GM23338 (cell line): ENCODE results near the gene ACSF3. TPM values are rescaled to one million over a fixed set of nuclear protein-coding genes. Genes with fewer than 3 reads are reported as not detected.

Source experiments
- ATAC-seq: fragments of 200-7000 bp; cut with Tn5 transposase; 3 replicates; pipeline ENCODE4 v1.9.1; 2020
- DNase-seq: peaks from one replicate; pipeline ENCODE4 v3.0.0-alpha.2; 2015; ENCODE audit warnings: low spot score
- H2AFZ ChIP-seq: fragments of 200-600 bp; sonication (generic); 2 replicates; pipeline ENCODE4 v1.8.0; 2016; ENCODE audit warnings: antibody characterized with exemption, mild to moderate bottlenecking, moderate library complexity
- H3F3A ChIP-seq: fragments of 200-600 bp; sonication (generic); replicated peaks from 2 replicates; pipeline ENCODE4 v1.8.0; 2017; ENCODE audit warnings: antibody characterized with exemption, mixed run types, low read depth
- H3K27ac ChIP-seq: fragments of 200-600 bp; sonication (generic); 2 replicates; pipeline ENCODE4 v1.6.1; 2016; ENCODE audit warnings: low read depth
- H3K27me3 ChIP-seq: fragments of 200-600 bp; sonication (generic); 2 replicates; pipeline ENCODE4 v1.8.0; 2016; ENCODE audit warnings: mild to moderate bottlenecking, mixed run types, moderate library complexity; ENCODE audit not compliant: insufficient read depth
- H3K36me3 ChIP-seq: fragments of 200-600 bp; sonication (generic); 2 replicates; pipeline ENCODE4 v1.8.0; 2016; ENCODE audit warnings: mild to moderate bottlenecking; ENCODE audit not compliant: insufficient read depth
- H3K4me1 ChIP-seq: fragments of 200-600 bp; sonication (generic); 2 replicates; pipeline ENCODE4 v1.8.0; 2016; ENCODE audit warnings: mild to moderate bottlenecking, moderate library complexity; ENCODE audit not compliant: insufficient read depth
- H3K4me2 ChIP-seq: fragments of 200-600 bp; sonication (generic); 2 replicates; pipeline ENCODE4 v1.7.1; 2017; ENCODE audit warnings: mixed run types
- H3K4me3 ChIP-seq: fragments of 200-600 bp; sonication (generic); 2 replicates; pipeline ENCODE4 v1.6.1; 2016; ENCODE audit warnings: mixed run types
- H3K79me2 ChIP-seq: fragments of 200-600 bp; sonication (generic); replicated peaks from 2 replicates; pipeline ENCODE4 v1.8.0; 2017; ENCODE audit warnings: mild to moderate bottlenecking; ENCODE audit not compliant: insufficient read depth
- H3K9me2 ChIP-seq: fragments of 200-600 bp; sonication (generic); 2 replicates; pipeline ENCODE4 v1.8.0; 2017; ENCODE audit not compliant: insufficient read depth
- H4K20me1 ChIP-seq: fragments of 200-600 bp; sonication (generic); replicated peaks from 2 replicates; pipeline ENCODE4 v1.8.0; 2017; ENCODE audit warnings: mild to moderate bottlenecking; ENCODE audit not compliant: insufficient read depth
- H3K27ac Mint-ChIP-seq: 2 replicates; pipeline ENCODE4 v1.8.0; 2020; ENCODE audit warnings: inconsistent platforms, mild to moderate bottlenecking, moderate library complexity, mixed read lengths
- H3K27me3 Mint-ChIP-seq: 3 replicates; pipeline ENCODE4 v1.8.0; 2022; ENCODE audit warnings: low read depth, mild to moderate bottlenecking, moderate library complexity, mixed read lengths, inconsistent platforms; ENCODE audit not compliant: insufficient read depth, poor library complexity
- H3K36me3 Mint-ChIP-seq: 3 replicates; pipeline ENCODE4 v1.8.0; 2021; ENCODE audit warnings: low read depth, mild to moderate bottlenecking, inconsistent platforms, moderate library complexity, mixed read lengths
- H3K4me1 Mint-ChIP-seq: 3 replicates; pipeline ENCODE4 v1.8.0; 2020; ENCODE audit warnings: mild to moderate bottlenecking, inconsistent platforms, mixed read lengths
- H3K4me3 Mint-ChIP-seq: 3 replicates; pipeline ENCODE4 v1.8.0; 2021; ENCODE audit warnings: moderate library complexity, mild to moderate bottlenecking, inconsistent platforms, mixed read lengths
- H3K9me3 Mint-ChIP-seq: 3 replicates; pipeline ENCODE4 v1.8.0; 2020; ENCODE audit warnings: moderate library complexity, mild to moderate bottlenecking, inconsistent platforms, mixed read lengths
- CREB1 ChIP-seq: fragments of 250-450 bp; sonication (Bioruptor Pico); IDR thresholded peaks from 2 replicates; pipeline ENCODE4 v1.5.0; 2020; ENCODE audit warnings: low read depth, mild to moderate bottlenecking, moderate library complexity
- CTCF ChIP-seq, 2 experiments: fragments of 200-600 bp in 1 of 2; sonication (generic) in 1 of 2; conservative IDR thresholded peaks; 2 replicates each; pipeline versions ENCODE4 v1.5.1 to v1.6.1; 2016 to 2017; ENCODE audit warnings: antibody characterized with exemption in 2 of 2, low read depth in 2 of 2, mild to moderate bottlenecking in 2 of 2, moderate library complexity in 1 of 2
- ETS1 ChIP-seq: IDR thresholded peaks from 2 replicates; pipeline ENCODE4 v1.6.1; 2016; ENCODE audit warnings: antibody characterized with exemption
- EZH2 ChIP-seq: fragments of 200-600 bp; sonication (generic); IDR thresholded peaks from one replicate; pipeline ENCODE4 v1.8.0; 2017; ENCODE audit warnings: antibody characterized with exemption, mild to moderate bottlenecking, low read depth; ENCODE audit not compliant: unreplicated experiment
- EZH2phosphoT487 ChIP-seq: fragments of 200-600 bp; sonication (generic); IDR thresholded peaks from one replicate; pipeline ENCODE4 v1.8.1; 2018; ENCODE audit warnings: antibody characterized with exemption; ENCODE audit not compliant: unreplicated experiment
- JUNB ChIP-seq: IDR thresholded peaks from one replicate; pipeline ENCODE4 v1.6.1; 2016; ENCODE audit warnings: antibody characterized with exemption; ENCODE audit not compliant: unreplicated experiment
- NANOG ChIP-seq: IDR thresholded peaks from 2 replicates; pipeline ENCODE4 v1.6.1; 2016; ENCODE audit warnings: antibody characterized with exemption, borderline replicate concordance
- POLR2AphosphoS5 ChIP-seq: IDR thresholded peaks from 2 replicates; pipeline ENCODE4 v1.6.1; 2016; ENCODE audit warnings: antibody characterized with exemption, low read depth
- REST ChIP-seq: IDR thresholded peaks from one replicate; pipeline ENCODE4 v1.6.1; 2018; ENCODE audit warnings: antibody characterized with exemption; ENCODE audit not compliant: unreplicated experiment
- STAT1 ChIP-seq: IDR thresholded peaks from one replicate; pipeline ENCODE4 v1.6.1; 2016; ENCODE audit warnings: antibody characterized with exemption; ENCODE audit not compliant: unreplicated experiment
- ZNF114 ChIP-seq: fragments of 250-450 bp; sonication (Bioruptor Pico); IDR thresholded peaks from 2 replicates; pipeline ENCODE4 v1.5.0; 2020; ENCODE audit warnings: mild to moderate bottlenecking, moderate library complexity
- ZNF331 ChIP-seq: fragments of 250-450 bp; sonication (Bioruptor Pico); IDR thresholded peaks from 2 replicates; pipeline ENCODE4 v1.5.0; 2020; ENCODE audit warnings: low read depth, mild to moderate bottlenecking, moderate library complexity
- ZNF462 ChIP-seq: fragments of 250-450 bp; sonication (Bioruptor Pico); IDR thresholded peaks from 2 replicates; pipeline ENCODE4 v1.5.0; 2020; ENCODE audit warnings: mild to moderate bottlenecking, moderate library complexity
- polyA plus RNA-seq: library from polyadenylated mRNA; unstranded; fragments of >200 nt; fragmentation: Nextera tagmentation; extraction: Ambion mirVana; gene quantifications from 2 replicates; pipeline ENCODE4 v1.2.1, GENCODE V29; 2016
- total RNA-seq: library from RNA; depleted of rRNA; stranded (reverse); fragments of >200 nt; shearing (Covaris generic); gene quantifications from 2 replicates; pipeline ENCODE4 v1.2.3, GENCODE V29; 2014

Gene ACSF3
- total and polyA plus RNA-seq, 2 experiments from 2014 or later: 12.8 to 23.1 TPM

GRCh38 chr16:89056592-89056991 lies 37.1 kb upstream of the ACSF3 start:
- H2AFZ ChIP-seq: no peak overlapping the region
- H3K79me2 ChIP-seq: no peaks in the 10 kb centered on the region
- no peak overlapping the region for H3K4me3 Mint-ChIP-seq
- ATAC-seq (no peak), DNase-seq (no peak)
- no peak overlapping the region for H3K4me3 ChIP-seq
- H3K36me3 ChIP-seq: no peaks in the 10 kb centered on the region
- H3K9me2 ChIP-seq: no peaks in the 10 kb centered on the region
- no peak for TF ChIP-seq REST
- no peak for TF ChIP-seq ZNF462 (CRISPR knock-in tag)
- no peak for TF ChIP-seq NANOG
- TF ChIP-seq CREB1: no peak
- TF ChIP-seq POLR2AphosphoS5: no peak
- TF ChIP-seq STAT1: no peak
- no peak for TF ChIP-seq ETS1
- no peak for TF ChIP-seq ZNF331 (CRISPR knock-in tag)
- no peak for TF ChIP-seq EZH2phosphoT487
- no peak for TF ChIP-seq CTCF (conservative IDR thresholded peaks at IDR 0.05; ENCODE audit: low read depth in 2 of 2)
- no peak for TF ChIP-seq ZNF114
- TF ChIP-seq JUNB: no peak
- no peak for TF ChIP-seq EZH2
- H3K36me3 Mint-ChIP-seq: no peaks in the 10 kb centered on the region
- no peaks in the 10 kb centered on the region for H3F3A ChIP-seq
- H3K4me1 ChIP-seq: no peaks in the 10 kb centered on the region
- no peaks in the 10 kb centered on the region for H3K9me3 Mint-ChIP-seq
- no peaks in the 10 kb centered on the region for H4K20me1 ChIP-seq
- no peak overlapping the region for H3K27ac Mint-ChIP-seq
- no peaks in the 10 kb centered on the region for H3K4me1 Mint-ChIP-seq
- H3K27me3 ChIP-seq: no peaks in the 10 kb centered on the region
- no peak overlapping the region for H3K4me2 ChIP-seq
- no peak overlapping the region for H3K27ac ChIP-seq
- H3K27me3 Mint-ChIP-seq: peaks cover 2% of the 10 kb centered on the region
